GM18907 (cell line): Measurements from ENCODE around the gene LSP1.

ENCODE experiments used
- ATAC-seq: cut with Tn5 transposase; IDR thresholded peaks from one replicate; pipeline ENCODE4 v1.9.1; 2021; ENCODE audit warnings: mild to moderate bottlenecking, moderate library complexity; ENCODE audit not compliant: unreplicated experiment

Gene LSP1

GRCh38 chr11:1926156-1927025, 73.5 kb downstream of the LSP1 start:
- no peak for ATAC-seq

GRCh38 chr11:1927026-1927847, 74.4 kb downstream of the LSP1 start:
- ATAC-seq = no peak

GRCh38 chr11:1927848-1928469, 75.1 kb downstream of the LSP1 start:
- ATAC-seq = no peak

GRCh38 chr11:1928470-1928890, 75.6 kb downstream of the LSP1 start:
- ATAC-seq = no peak

GRCh38 chr11:1928891-1929541, 76.1 kb downstream of the LSP1 start:
- ATAC-seq = no peak

DNA sequence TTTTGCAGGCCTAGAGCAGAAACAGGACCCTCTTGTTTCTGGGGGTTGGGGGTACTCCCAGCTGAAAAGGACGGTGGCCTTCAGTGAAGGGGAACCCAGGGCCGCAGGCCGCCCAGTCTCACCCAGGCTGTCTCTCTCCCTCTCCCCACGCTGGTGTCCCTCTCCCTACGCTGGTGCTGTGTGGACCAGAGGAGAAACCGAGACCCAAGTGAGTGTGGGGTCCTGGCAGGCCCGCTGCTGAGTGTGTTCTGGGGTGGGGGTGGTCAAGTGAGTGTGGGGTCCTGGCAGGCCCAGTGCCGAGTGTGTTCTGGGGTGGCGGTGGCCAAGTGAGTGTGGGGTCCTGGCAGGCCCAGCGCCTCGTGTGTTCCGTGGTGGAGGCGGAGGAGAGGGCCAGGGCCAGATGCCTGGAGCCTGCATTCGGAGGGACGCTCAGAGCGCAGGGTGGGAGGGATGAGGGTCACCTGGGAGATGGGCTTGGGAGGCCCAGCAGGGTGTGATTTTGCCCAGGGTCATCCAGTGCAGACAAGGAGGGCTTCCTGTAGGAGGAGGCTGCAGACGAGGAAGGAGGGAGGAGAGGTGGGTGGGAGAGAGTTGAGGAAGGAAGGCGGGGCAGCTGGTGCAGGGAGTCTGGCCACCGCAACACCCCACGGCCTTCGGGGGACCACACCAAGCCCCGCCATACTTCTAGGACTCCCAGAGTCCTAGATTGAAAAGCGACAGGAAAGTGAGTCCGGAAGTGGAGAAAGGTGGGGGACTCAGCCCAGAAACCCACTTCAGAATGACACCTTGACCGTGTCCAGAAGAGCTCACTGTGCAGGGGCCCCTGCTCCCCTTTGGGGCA, 77.0 kb downstream of the LSP1 start:
- ATAC-seq = no peak

- ATAC-seq = no peak
Observed at GRCh38 chr11:1930462-1930830, 77.6 kb downstream of the LSP1 start.

DNA sequence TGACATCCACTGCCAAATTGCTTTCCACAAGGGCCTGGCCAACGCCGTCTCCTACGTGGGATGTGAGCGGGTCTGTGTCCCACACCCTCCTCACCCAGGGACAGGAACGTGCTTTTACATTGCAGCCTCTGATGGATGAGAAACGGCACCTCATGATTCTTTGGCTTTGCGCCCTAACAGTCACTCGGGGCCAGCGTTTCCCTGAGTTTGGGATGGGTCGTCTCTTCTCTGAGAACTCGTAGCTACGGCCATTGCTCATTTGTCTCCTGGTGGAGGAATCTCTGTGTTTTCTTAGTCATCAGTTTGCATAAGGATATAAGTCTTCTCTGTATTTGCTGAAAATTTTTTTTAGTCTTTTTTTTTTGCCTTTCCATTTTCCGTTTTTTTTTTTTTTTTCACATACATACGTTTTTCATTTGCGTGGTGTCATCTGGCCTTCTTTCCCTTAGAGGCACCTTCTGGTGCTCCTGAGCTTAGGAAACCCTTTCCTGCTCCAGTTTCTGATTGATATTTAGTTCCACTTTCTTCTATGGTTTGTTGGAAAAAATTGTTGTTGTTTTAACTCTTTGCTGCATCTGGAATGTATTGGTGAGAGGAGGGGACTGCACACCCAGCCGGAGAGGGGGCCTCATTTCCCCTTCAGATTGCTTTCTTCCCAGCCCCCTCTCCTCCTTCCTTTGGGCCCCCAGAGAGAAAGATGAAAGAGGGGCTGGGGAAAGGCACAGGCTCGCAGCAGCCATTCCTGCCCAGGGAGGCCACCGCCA, 78.6 kb downstream of the LSP1 start:
- no peak for ATAC-seq

DNA sequence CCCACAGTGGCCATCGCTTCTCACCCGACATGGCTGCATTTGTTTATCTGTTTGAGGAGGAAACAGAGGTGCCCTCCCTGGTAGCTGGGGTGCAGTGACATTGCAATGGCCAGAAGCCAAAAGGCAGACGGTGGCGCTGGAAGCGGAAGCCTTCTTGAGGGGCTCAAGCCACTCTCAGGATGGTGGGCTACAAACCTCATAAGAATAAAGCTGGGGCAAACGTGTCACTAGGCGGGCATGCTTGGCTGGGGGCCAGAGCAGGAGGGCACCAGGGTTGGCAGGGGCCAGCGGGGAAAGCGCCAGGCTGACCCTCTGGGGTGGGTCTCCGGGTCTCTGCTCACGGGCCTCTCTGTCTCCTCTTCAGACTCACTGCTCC, 79.2 kb downstream of the LSP1 start:
- no peak for ATAC-seq

GRCh38 chr11:1932681-1933080, 79.8 kb downstream of the LSP1 start:
- no peak for ATAC-seq

DNA sequence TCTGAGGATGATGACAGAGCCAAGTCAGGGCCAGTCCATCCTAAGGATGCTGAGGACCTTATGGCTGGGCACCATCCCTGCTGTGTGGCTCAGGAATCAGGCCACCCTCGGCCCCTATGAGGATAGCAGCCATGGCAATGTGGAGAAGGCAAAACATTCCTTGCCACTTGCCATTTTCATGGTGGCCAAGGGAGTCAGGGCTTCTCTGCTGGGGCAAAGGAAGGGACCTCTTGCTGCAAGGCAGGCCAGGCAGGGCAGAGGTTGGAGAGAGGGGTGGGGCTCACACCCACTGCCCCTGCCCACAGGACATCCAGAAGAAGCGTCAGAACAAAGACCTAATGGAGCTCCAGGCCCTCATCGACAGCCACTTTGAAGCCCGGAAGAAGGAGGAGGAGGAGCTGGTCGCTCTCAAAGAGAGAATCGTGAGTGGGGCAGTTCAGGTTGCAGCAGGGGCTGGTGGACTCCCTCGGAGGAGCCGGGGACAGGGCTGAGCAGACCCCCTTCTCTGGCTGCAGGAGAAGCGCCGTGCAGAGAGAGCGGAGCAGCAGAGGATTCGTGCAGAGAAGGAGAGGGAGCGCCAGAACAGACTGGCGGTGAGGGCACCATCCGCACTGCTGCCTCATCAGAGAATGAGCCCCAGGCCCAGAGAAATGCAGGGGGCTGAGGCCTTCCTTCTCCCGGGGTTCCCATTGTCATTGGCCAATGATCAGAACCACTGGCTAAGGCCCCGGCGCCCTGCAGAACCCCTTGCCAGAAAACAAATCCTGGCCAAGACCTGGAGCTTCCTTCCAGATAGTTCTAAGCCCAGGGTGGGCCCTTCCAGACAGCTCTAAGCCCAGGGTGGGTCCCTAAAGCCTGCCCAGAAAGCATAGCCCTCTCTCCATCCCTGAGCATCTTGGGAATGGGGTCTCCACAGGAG, 80.8 kb downstream of the LSP1 start:
- ATAC-seq = no peak

- no peak for ATAC-seq
Observed at GRCh38 chr11:1934335-1935155, 81.7 kb downstream of the LSP1 start.

DNA sequence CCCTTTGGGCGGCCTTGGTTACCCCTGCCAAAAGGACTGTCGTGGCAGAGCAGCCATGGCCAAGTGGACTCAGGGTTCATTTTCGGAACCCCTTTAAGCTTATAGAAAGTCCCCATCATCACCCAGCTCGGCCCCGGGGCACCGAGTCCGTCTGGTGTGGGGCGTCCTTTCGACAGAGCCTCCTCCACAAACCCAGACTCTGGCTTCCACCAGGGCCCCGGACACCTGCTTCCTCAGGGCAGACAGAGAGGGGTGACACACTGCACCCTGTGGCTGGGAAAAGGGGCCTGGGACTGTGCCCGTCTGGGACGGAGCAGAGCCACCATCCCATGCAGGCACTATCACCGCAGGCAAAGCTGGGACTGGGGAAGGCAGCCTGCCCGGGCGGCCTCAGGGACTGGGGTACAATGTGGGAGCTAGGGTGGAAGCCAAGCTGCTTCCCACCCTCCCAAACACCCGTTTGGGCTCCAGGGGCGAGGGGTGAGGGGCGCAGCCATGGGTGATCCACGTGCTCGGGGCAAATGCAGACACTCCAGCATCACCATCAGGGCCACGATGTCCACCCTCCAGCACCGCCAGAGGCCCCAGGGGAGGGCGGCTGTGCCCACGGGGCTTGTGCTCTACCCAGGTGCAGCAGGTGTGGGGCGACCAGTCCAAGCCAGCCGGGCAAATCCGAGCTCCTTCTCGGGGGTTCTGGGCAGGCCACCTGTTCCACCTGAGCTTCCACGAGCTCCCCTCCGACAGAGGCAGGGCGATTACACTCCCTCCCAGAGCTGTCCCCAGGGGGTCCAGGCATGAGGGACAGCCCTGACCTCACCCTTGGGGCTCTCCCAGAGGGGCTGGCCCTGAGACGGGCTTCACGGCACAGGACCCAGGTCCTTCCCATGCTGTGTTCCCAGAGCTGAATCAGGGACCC, 82.5 kb downstream of the LSP1 start:
- no peak for ATAC-seq

DNA sequence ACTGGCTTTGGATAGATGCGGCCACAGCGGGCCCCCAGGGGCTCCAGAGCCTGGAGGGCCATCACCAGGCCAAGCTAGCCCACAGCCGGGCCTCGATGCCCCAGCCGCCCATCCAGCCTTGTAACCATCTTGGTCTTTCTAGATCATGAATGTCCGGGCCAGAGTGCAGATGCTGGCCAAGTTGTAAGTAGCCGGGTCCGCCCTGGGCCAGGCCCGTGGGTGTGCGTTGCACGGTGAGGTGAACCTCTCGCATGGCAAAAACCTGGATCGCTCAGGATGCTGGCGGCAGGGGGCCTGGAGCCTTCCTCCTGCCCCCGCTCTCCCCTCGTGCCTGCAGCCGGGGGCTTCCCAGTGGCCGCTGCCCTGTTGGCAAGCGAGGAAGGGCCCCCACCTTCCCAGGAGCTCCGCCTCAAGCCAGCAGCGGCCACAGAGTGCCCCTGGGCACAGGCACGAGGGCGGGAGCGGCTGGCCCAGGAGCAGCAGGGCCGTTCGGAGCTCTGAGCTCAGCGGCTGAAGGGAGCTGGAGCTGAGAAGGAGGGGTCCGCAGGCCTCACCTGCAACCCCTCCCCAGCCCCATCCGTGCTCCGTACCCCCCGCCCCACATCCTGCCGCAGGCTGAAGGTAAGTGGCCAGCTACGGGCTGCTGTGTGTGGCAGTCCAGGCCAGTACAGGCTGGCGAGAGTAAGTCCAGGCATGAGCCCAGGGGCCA, 83.3 kb downstream of the LSP1 start:
- no peak for ATAC-seq

GRCh38 chr11:1936781-1937615, 84.1 kb downstream of the LSP1 start:
- no peak for ATAC-seq
